HG03103 (cell line): Measurements from ENCODE around the gene CHID1.
A peak's percentile ranks its signal among the peaks of the same experiment; 100 is the strongest.

ENCODE experiments used
- ATAC-seq: cut with Tn5 transposase; IDR thresholded peaks from one replicate; pipeline ENCODE4 v1.9.1; 2021; ENCODE audit warnings: low read depth; ENCODE audit not compliant: unreplicated experiment

CHID1 gene

GRCh38 chr11:933142-933851, 22.7 kb upstream of the CHID1 start:
- no peak for ATAC-seq

- no peak for ATAC-seq
These were observed 21.8 kb upstream of the CHID1 start for GRCh38 chr11:932435-932834.

- no peak for ATAC-seq
These were observed 20.8 kb upstream of the CHID1 start for GRCh38 chr11:931385-931784.

GRCh38 chr11:929405-929804, 18.8 kb upstream of the CHID1 start:
- ATAC-seq, result no peak

GRCh38 chr11:928786-929185, 18.2 kb upstream of the CHID1 start:
- ATAC-seq, result no peak

GRCh38 chr11:927871-928270, 17.3 kb upstream of the CHID1 start:
- no peak for ATAC-seq

- ATAC-seq, result no peak
These were observed 15.8 kb upstream of the CHID1 start for GRCh38 chr11:926341-926916.

GRCh38 chr11:925496-926301, 15.1 kb upstream of the CHID1 start, which contains the start of gene AP2A2:
Gene AP2A2 (plus strand): TSS chr11:925870. CDS start chr11:926022, 152 bp downstream.
- peak; percentile 69 for ATAC-seq

- ATAC-seq, result no peak
These were observed 14.5 kb upstream of the CHID1 start for GRCh38 chr11:925158-925495.

GRCh38 chr11:924406-925157, 14.0 kb upstream of the CHID1 start:
- ATAC-seq, result no peak

GRCh38 chr11:923691-924405, 13.2 kb upstream of the CHID1 start:
- no peak for ATAC-seq

GRCh38 chr11:921921-922678, 11.5 kb upstream of the CHID1 start:
- no peak for ATAC-seq

GRCh38 chr11:917426-917825, 6.8 kb upstream of the CHID1 start:
- no peak for ATAC-seq

- ATAC-seq, result no peak
These were observed 4.3 kb upstream of the CHID1 start for GRCh38 chr11:914747-915501.

- ATAC-seq, result no peak
These were observed 3.6 kb upstream of the CHID1 start for GRCh38 chr11:914204-914603.

GRCh38 chr11:913043-913442, 2.4 kb upstream of the CHID1 start:
- no peak for ATAC-seq

- ATAC-seq, result no peak
These were observed 1.7 kb upstream of the CHID1 start for GRCh38 chr11:912266-912665.

- no peak for ATAC-seq
These were observed 1.2 kb upstream of the CHID1 start for GRCh38 chr11:911890-912219.
